ENCODE data around the gene EFCAB6.

EFCAB6 gene

DNA sequence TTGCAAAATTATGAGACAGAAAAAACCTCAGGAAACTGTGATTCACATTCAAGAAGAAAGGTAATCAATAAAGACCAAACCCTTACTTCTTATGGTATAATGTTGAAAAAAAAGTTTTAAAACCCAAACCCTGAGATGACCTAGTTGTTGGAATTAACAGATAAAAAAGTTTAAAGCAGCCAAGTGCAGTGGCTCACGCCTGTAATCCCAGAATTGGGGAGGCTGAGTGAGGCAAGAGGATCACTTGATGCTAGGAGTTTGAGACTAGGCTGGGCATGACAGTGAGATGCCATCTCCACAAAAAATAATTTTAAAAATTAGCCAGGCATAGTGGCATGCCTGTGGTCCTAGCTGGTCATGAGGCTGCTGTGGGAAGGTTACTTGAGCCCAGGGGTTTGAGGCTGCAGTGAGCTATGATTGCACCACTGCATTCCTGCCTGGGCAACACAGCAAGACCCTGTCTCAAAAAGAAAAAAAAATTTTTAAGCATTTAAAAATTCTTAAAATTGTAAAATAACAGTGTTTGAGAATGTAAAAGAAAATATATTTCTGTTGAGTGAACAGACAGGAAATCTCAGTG lies 85.1 kb downstream of the EFCAB6 start:
- TF ChIP-seq TEAD4 (IDR thresholded peaks at IDR 0.05) (no peak), CREB1 (IDR thresholded peaks at IDR 0.05; ENCODE audit: low read depth) (no peak), TAF1 (IDR thresholded peaks at IDR 0.05; ENCODE audit: low read depth) (no peak), TCF12 (IDR thresholded peaks at IDR 0.05; ENCODE audit: low read depth) (no peak), NFIC (IDR thresholded peaks at IDR 0.05) (no peak), CEBPB (IDR thresholded peaks at IDR 0.05) (no peak), EP300 (IDR thresholded peaks at IDR 0.05; ENCODE audit: borderline replicate concordance) (no peak), RAD21 (IDR thresholded peaks at IDR 0.05; ENCODE audit: low read depth) (no peak), YY1 (IDR thresholded peaks at IDR 0.05; ENCODE audit: low read depth) (no peak), FOXM1 (IDR thresholded peaks at IDR 0.05; ENCODE audit: borderline replicate concordance, low read depth) (no peak), ZBTB7A (IDR thresholded peaks at IDR 0.05; ENCODE audit: low read depth) (no peak)
- TF ChIP-seq, protein P1, sequence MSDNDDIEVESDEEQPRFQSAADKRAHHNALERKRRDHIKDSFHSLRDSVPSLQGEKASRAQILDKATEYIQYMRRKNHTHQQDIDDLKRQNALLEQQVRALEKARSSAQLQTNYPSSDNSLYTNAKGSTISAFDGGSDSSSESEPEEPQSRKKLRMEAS (IDR thresholded peaks at IDR 0.05), result no peak
- TF ChIP-seq, protein P2, sequence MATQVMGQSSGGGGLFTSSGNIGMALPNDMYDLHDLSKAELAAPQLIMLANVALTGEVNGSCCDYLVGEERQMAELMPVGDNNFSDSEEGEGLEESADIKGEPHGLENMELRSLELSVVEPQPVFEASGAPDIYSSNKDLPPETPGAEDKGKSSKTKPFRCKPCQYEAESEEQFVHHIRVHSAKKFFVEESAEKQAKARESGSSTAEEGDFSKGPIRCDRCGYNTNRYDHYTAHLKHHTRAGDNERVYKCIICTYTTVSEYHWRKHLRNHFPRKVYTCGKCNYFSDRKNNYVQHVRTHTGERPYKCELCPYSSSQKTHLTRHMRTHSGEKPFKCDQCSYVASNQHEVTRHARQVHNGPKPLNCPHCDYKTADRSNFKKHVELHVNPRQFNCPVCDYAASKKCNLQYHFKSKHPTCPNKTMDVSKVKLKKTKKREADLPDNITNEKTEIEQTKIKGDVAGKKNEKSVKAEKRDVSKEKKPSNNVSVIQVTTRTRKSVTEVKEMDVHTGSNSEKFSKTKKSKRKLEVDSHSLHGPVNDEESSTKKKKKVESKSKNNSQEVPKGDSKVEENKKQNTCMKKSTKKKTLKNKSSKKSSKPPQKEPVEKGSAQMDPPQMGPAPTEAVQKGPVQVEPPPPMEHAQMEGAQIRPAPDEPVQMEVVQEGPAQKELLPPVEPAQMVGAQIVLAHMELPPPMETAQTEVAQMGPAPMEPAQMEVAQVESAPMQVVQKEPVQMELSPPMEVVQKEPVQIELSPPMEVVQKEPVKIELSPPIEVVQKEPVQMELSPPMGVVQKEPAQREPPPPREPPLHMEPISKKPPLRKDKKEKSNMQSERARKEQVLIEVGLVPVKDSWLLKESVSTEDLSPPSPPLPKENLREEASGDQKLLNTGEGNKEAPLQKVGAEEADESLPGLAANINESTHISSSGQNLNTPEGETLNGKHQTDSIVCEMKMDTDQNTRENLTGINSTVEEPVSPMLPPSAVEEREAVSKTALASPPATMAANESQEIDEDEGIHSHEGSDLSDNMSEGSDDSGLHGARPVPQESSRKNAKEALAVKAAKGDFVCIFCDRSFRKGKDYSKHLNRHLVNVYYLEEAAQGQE (IDR thresholded peaks at IDR 0.05; ENCODE audit: low read depth), result no peak
- TF ChIP-seq, protein P3, sequence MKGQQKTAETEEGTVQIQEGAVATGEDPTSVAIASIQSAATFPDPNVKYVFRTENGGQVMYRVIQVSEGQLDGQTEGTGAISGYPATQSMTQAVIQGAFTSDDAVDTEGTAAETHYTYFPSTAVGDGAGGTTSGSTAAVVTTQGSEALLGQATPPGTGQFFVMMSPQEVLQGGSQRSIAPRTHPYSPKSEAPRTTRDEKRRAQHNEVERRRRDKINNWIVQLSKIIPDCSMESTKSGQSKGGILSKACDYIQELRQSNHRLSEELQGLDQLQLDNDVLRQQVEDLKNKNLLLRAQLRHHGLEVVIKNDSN (IDR thresholded peaks at IDR 0.05), result no peak

DNA sequence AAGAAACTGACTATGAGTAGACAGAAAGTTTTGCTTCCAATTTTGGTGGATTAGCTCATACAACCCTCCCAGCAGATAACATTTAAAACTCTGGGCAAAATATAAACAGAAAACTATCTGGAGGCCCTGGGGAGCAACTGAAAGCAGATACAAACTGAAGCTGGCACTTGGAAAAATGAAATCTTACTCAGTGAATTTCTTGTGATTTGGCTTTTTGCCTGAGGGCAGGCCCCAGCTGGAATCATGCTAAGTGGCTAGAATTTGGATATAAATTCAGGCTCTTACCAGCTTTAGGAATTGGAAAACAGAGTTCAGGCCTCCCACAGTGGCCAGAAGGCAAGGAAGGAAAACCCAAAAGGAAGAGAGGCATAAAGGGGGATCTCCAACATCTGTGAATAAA lies 85.8 kb downstream of the EFCAB6 start:
- TF ChIP-seq, protein P1 (IDR thresholded peaks at IDR 0.05), result no peak
- TF ChIP-seq NFIC (IDR thresholded peaks at IDR 0.05), result no peak
- no peak for TF ChIP-seq TAF1 (IDR thresholded peaks at IDR 0.05; ENCODE audit: low read depth)
- TF ChIP-seq TCF12 (IDR thresholded peaks at IDR 0.05; ENCODE audit: low read depth), result no peak
- no peak for TF ChIP-seq EGR1 (IDR thresholded peaks at IDR 0.05)
- TF ChIP-seq ZBTB7A (IDR thresholded peaks at IDR 0.05; ENCODE audit: low read depth), result no peak
- TF ChIP-seq, protein P3 (IDR thresholded peaks at IDR 0.05), result no peak

DNA sequence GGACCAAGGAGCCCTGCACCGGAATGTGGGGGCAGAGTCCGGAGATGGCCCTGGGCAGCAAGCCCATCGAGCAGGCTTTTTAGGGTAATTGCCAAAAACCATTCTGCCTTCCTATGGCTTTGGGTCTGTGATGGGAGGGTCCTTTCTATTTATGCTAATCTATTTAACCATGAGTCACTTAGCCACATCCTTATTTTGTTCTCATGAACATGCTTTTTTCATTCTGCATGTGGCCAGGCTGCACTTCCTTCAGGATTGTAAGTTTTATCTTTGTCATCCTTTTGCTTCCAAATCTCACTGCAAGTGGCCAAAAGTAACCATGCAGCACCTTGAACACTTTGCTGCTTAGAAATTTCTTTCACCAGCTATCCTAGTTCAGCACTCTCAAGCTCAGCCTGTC lies 88.3 kb downstream of the EFCAB6 start:
- no peak for TF ChIP-seq TCF12 (IDR thresholded peaks at IDR 0.05; ENCODE audit: low read depth)

DNA sequence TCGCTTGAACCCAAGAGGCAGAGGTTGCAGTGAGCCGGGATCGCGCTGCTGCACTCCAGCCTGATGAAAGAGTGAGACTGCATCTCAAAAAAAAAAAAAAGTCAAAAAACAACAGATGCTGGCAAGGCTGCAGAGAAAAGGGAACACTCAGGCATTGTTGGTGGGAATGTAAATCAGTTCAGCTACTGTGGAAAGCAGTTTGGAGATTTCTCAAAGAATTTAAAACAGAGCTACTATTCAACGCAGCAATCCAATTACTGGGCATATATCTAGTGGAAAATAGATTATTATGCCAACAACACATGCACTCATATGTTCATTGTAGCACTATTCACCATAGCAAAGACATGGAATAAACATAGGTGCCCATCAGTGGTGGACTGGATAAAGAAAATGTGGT lies 89.7 kb downstream of the EFCAB6 start:
- TF ChIP-seq YY1 (IDR thresholded peaks at IDR 0.05; ENCODE audit: low read depth) (no peak), CEBPB (IDR thresholded peaks at IDR 0.05) (no peak), RAD21 (IDR thresholded peaks at IDR 0.05; ENCODE audit: low read depth) (no peak), NFIC (IDR thresholded peaks at IDR 0.05) (no peak), EGR1 (IDR thresholded peaks at IDR 0.05) (no peak), TEAD4 (IDR thresholded peaks at IDR 0.05) (no peak), EP300 (IDR thresholded peaks at IDR 0.05; ENCODE audit: borderline replicate concordance) (no peak), CREB1 (IDR thresholded peaks at IDR 0.05; ENCODE audit: low read depth) (no peak), TAF1 (IDR thresholded peaks at IDR 0.05; ENCODE audit: low read depth) (no peak), ZBTB7A (IDR thresholded peaks at IDR 0.05; ENCODE audit: low read depth) (no peak), FOXM1 (IDR thresholded peaks at IDR 0.05; ENCODE audit: borderline replicate concordance, low read depth) (no peak), TCF12 (IDR thresholded peaks at IDR 0.05; ENCODE audit: low read depth) (no peak)
- TF ChIP-seq, protein P2 (IDR thresholded peaks at IDR 0.05; ENCODE audit: low read depth), result no peak
- TF ChIP-seq, protein P1 (IDR thresholded peaks at IDR 0.05), result no peak
- TF ChIP-seq, protein P3 (IDR thresholded peaks at IDR 0.05), result no peak

DNA sequence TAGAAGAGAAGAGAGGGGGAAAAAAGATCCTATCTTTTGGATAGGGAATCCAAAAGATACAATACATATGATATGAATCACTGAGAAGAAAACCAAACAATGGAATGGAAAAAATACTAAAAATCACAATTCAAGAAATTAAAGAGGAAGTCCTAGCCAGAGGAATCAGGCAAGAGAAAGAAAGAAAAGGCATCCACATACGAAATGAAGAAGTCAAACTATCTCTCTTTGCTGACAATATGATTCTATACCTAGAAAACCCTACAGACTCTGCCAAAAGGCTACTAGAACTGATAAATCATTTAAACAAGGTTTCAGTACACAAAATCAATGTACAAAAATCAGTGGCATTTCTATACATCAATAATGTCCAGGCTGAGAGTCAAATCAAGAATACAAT lies 91.4 kb downstream of the EFCAB6 start:
- TF ChIP-seq, protein P2 (IDR thresholded peaks at IDR 0.05; ENCODE audit: low read depth), result no peak
- TF ChIP-seq TAF1 (IDR thresholded peaks at IDR 0.05; ENCODE audit: low read depth), result no peak
- TF ChIP-seq CEBPB (IDR thresholded peaks at IDR 0.05), result no peak
- TF ChIP-seq NFIC (IDR thresholded peaks at IDR 0.05), result no peak
- TF ChIP-seq TEAD4 (IDR thresholded peaks at IDR 0.05), result no peak
- no peak for TF ChIP-seq FOXM1 (IDR thresholded peaks at IDR 0.05; ENCODE audit: borderline replicate concordance, low read depth)
- TF ChIP-seq ZBTB7A (IDR thresholded peaks at IDR 0.05; ENCODE audit: low read depth), result no peak
- TF ChIP-seq, protein P1 (IDR thresholded peaks at IDR 0.05), result no peak
- no peak for TF ChIP-seq YY1 (IDR thresholded peaks at IDR 0.05; ENCODE audit: low read depth)
- TF ChIP-seq CREB1 (IDR thresholded peaks at IDR 0.05; ENCODE audit: low read depth), result no peak
- no peak for TF ChIP-seq TCF12 (IDR thresholded peaks at IDR 0.05; ENCODE audit: low read depth)
- no peak for TF ChIP-seq EP300 (IDR thresholded peaks at IDR 0.05; ENCODE audit: borderline replicate concordance)
- TF ChIP-seq, protein P3 (IDR thresholded peaks at IDR 0.05), result no peak
- TF ChIP-seq RAD21 (IDR thresholded peaks at IDR 0.05; ENCODE audit: low read depth), result no peak
- no peak for TF ChIP-seq EGR1 (IDR thresholded peaks at IDR 0.05)

Measured in Ishikawa (cell line).